ENCODE results near the gene PEX11G. TPM values are rescaled to one million over a fixed set of nuclear protein-coding genes. Genes with fewer than 3 reads are reported as not detected.

PEX11G gene
- polyA plus RNA-seq, 1 donor from 2014 or later = 1.3 TPM

DNA sequence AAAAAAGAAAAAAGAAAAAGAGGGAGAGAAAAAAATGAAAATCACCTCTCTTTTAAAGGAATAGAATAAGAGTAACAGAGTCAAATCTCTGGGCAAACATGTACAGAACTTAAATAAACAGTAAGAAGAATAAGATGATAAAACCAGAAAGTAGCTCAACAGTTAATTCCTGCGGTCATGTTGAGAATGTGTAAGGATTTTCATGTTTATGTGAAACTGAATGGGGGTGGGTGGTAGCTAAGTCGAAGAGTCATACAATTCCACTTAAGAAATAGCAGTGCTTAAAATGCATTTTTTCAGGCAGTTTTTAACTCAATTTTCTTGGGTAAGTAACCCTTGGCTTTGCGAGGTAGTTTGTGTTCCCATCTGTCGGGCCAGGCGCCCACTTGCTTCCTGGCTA is 60.9 kb downstream of the PEX11G start (continued):
- TF ChIP-seq POLR2AphosphoS5 (IDR thresholded peaks at IDR 0.05) (no peak), RAD21 (conservative IDR thresholded peaks at IDR 0.05) (no peak), EP300 (conservative IDR thresholded peaks at IDR 0.05; ENCODE audit: poor library complexity, severe bottlenecking) (no peak)

DNA sequence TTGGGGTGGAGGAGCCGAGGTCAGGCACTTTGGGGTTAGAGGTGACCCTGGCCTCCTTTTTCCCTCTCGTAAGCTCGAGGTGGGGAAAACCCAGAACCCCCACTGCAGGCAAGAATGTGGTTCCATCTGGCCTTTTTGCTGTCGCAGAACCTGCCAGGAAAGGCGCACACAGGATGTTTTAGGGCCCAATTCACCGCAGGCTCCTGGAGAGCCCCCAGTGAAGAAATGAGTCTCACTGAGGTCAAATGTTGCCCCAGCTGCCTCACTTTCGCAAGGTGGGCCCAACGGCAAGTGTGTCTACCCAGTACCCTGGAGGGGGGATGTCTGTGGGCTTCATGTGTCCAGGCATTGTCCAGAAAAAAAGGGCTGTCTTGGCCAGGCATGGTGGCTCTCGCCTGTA is 61.8 kb downstream of the PEX11G start:
- H3K27ac ChIP-seq (ENCODE audit: low read length) = no peak overlapping the region
- H2AFZ ChIP-seq (ENCODE audit: low read depth, low read length) = no peak overlapping the region
- no peaks in the 10 kb centered on the region for H4K20me1 ChIP-seq (ENCODE audit: insufficient read depth)
- H3K4me3 ChIP-seq (ENCODE audit: low read length) = no peak overlapping the region
- H3K9ac ChIP-seq (ENCODE audit: low read length) = no peak overlapping the region
- H3K27me3 ChIP-seq (ENCODE audit: insufficient read depth, low read depth, low read length) = no peaks in the 10 kb centered on the region
- H3F3A ChIP-seq (ENCODE audit: insufficient read depth, low read length, poor library complexity, severe bottlenecking) = no peaks in the 10 kb centered on the region
- no peaks in the 10 kb centered on the region for H3K9me2 ChIP-seq (ENCODE audit: insufficient read depth, low read length)
- no peaks in the 10 kb centered on the region for H3K79me2 ChIP-seq (replicated peaks; ENCODE audit: insufficient read depth, low read length)
- H3K4me2 ChIP-seq (ENCODE audit: low read length) = no peak overlapping the region
- TF ChIP-seq, protein P1, sequence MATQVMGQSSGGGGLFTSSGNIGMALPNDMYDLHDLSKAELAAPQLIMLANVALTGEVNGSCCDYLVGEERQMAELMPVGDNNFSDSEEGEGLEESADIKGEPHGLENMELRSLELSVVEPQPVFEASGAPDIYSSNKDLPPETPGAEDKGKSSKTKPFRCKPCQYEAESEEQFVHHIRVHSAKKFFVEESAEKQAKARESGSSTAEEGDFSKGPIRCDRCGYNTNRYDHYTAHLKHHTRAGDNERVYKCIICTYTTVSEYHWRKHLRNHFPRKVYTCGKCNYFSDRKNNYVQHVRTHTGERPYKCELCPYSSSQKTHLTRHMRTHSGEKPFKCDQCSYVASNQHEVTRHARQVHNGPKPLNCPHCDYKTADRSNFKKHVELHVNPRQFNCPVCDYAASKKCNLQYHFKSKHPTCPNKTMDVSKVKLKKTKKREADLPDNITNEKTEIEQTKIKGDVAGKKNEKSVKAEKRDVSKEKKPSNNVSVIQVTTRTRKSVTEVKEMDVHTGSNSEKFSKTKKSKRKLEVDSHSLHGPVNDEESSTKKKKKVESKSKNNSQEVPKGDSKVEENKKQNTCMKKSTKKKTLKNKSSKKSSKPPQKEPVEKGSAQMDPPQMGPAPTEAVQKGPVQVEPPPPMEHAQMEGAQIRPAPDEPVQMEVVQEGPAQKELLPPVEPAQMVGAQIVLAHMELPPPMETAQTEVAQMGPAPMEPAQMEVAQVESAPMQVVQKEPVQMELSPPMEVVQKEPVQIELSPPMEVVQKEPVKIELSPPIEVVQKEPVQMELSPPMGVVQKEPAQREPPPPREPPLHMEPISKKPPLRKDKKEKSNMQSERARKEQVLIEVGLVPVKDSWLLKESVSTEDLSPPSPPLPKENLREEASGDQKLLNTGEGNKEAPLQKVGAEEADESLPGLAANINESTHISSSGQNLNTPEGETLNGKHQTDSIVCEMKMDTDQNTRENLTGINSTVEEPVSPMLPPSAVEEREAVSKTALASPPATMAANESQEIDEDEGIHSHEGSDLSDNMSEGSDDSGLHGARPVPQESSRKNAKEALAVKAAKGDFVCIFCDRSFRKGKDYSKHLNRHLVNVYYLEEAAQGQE (IDR thresholded peaks at IDR 0.05; ENCODE audit: borderline replicate concordance) = no peak
- TF ChIP-seq POLR2AphosphoS5 (IDR thresholded peaks at IDR 0.05) (no peak), EZH2 (IDR thresholded peaks at IDR 0.05; ENCODE audit: borderline replicate concordance, insufficient read depth, low read length, poor library complexity, severe bottlenecking) (no peak), TAF1 (IDR thresholded peaks at IDR 0.05; ENCODE audit: low read depth) (no peak), CTCF (IDR thresholded peaks at IDR 0.05; ENCODE audit: poor library complexity, severe bottlenecking) (no peak), SMC3 (conservative IDR thresholded peaks at IDR 0.05; ENCODE audit: poor library complexity) (no peak), MXI1 (conservative IDR thresholded peaks at IDR 0.05; ENCODE audit: poor library complexity, severe bottlenecking) (no peak), EP300 (conservative IDR thresholded peaks at IDR 0.05; ENCODE audit: poor library complexity, severe bottlenecking) (no peak), RAD21 (conservative IDR thresholded peaks at IDR 0.05) (no peak)
- no peaks in the 10 kb centered on the region for H3K9me3 ChIP-seq (ENCODE audit: low read length)
- no peaks in the 10 kb centered on the region for H3K36me3 ChIP-seq (ENCODE audit: insufficient read depth, low read length)

Other genes starting within 250 kb of the PEX11G start
- 16.0 and 19.6 TPM in 2 replicates for gene INSR, start 194.6 kb downstream of the PEX11G start, polyA plus RNA-seq
- gene ARHGEF18, start 140.1 kb downstream of the PEX11G start, polyA plus RNA-seq = 22.7 and 33.6 TPM in 2 replicates
- gene ZNF358, start 27.1 kb upstream of the PEX11G start, polyA plus RNA-seq = 14.6 and 22.0 TPM in 2 replicates
- gene MCOLN1, start 33.6 kb upstream of the PEX11G start, polyA plus RNA-seq = 16.9 and 20.6 TPM in 2 replicates
- gene PNPLA6, start 46.7 kb upstream of the PEX11G start, polyA plus RNA-seq = 10.8 and 25.0 TPM in 2 replicates
- 17.0 and 22.5 TPM in 2 replicates for gene CAMSAP3, start 106.8 kb upstream of the PEX11G start, polyA plus RNA-seq
- gene XAB2, start 140.5 kb upstream of the PEX11G start, polyA plus RNA-seq = 19.6 and 20.8 TPM in 2 replicates
- 84.6 and 105 TPM in 2 replicates for gene PET100, start 140.8 kb upstream of the PEX11G start, polyA plus RNA-seq
- gene PCP2, start 144.7 kb upstream of the PEX11G start, polyA plus RNA-seq = not detected in 2 replicates
- gene STXBP2, start 148.1 kb upstream of the PEX11G start, polyA plus RNA-seq = 1.7 and 7.8 TPM in 2 replicates
- not detected in 2 replicates for gene RETN, start 180.0 kb upstream of the PEX11G start, polyA plus RNA-seq
- 0.22 TPM in 1 of 2 replicates, not detected in the other for gene MCEMP1, start 188.1 kb upstream of the PEX11G start, polyA plus RNA-seq
- gene TRAPPC5, start 191.8 kb upstream of the PEX11G start, polyA plus RNA-seq = 88.5 and 113 TPM in 2 replicates
- gene FCER2, start 213.1 kb upstream of the PEX11G start, polyA plus RNA-seq = not detected in 2 replicates
- gene CLEC4G, start 243.1 kb upstream of the PEX11G start, polyA plus RNA-seq = not detected in 2 replicates